GM19452 (cell line): ENCODE data around the gene DNMT3L.
"Not testable (repeated sequence)": the region's sequence is repeated elsewhere in the genome, so short reads cannot be mapped to it uniquely, and the experiment has no call there.

Experiments used
- ATAC-seq: cut with Tn5 transposase; IDR thresholded peaks from one replicate; pipeline ENCODE4 v1.9.1; 2021; ENCODE audit not compliant: unreplicated experiment

Gene DNMT3L

GRCh38 chr21:44249204-44250037 is 12.3 kb downstream of the DNMT3L start:
- ATAC-seq, result not testable (repeated sequence)

GRCh38 chr21:44247904-44248303 is 13.8 kb downstream of the DNMT3L start:
- not testable (repeated sequence) for ATAC-seq

DNA sequence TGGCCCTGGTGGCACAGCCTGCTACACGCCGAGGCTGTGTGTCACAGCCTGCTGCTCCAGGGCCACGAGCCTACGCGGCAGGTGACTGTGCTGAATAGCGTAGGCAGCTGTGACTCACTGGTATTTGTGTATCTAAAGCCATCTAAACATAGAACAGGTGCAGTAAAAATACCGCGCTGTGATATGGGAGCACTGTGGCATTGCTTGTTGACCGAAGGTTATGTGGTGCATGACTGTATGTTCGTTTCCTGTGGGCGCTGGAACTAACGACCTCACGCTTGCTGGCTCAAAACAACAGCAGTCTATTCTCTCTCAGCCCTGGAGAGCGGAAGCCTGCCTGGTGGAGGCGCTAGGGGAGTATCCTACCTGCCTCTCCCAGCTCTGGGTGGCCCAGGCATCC is 17.7 kb downstream of the DNMT3L start:
- peak; percentile 59 for ATAC-seq

GRCh38 chr21:44241281-44241680 is 20.4 kb downstream of the DNMT3L start:
- ATAC-seq, result peak; percentile 44

DNA sequence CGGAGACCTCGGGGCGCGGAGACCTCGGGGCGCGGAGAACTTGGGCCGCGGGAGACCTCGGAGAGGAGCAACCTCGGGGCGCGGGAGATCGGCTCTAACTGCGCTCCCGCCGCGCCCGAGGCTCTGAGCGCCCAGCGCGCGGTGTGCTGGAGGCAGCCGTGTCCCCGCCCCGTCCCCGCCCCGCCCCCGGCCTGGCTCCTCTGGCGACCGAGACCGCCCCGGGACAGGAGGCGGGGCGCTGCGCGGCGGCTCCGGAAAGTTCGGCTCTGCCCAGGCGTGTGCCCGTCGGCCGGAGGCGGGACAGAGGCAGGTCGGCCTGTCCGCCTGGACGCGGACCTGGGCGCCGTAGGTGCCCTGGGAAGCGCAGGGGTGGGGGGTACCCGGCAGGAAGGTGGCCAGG is 20.9 kb downstream of the DNMT3L start, which contains the start of gene ICOSLG:
TSS of gene ICOSLG (minus strand) at position 102 of the 400 bp plus-strand sequence. CDS start 126 bp downstream, outside the sequence.
- peak; percentile 39 for ATAC-seq

DNA sequence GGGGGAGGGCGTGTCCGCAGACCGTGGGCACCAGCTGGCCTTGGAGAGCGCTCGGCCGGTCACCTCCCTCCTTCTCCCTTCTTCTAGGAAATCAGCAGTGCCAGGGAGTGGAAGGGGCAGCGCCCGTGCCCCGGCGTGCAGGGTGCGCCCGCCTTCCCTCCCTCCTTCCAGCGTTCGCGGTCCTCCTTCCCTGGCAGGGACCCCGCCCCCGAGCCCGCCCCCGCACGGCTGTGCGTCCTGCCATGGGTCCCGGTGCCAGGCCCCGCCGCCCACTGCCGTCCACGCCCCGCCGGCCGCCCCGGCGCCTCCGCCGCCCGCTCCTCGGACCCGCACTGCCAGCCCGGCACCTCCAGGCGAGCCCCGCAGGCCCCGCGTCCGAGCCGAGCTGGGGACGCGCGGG is 21.3 kb downstream of the DNMT3L start:
- not testable (repeated sequence) for ATAC-seq

GRCh38 chr21:44229561-44229960 is 32.1 kb downstream of the DNMT3L start:
- ATAC-seq, result not testable (repeated sequence)

- ATAC-seq, result not testable (repeated sequence)
Measured at GRCh38 chr21:44228109-44228508, 33.6 kb downstream of the DNMT3L start.

DNA sequence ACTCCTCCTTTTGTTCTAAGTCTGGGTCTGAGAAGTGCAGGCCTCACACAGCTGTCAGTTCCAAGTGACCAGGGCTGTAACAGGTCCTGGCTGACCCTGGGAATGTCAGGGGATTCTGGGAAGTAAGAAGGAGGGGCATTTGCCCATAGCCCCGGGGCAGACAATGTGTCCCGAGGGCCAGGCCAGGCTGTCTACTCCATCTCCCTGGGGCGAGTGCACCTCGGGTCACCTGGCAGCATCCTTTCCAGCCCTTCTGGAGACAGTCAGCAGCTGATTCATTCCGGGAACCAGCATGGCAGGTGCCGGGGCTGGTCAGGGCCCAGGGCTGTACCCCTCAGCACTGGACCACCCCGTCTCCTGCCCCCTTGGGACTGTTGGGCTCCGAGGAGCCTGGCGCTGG is 34.1 kb downstream of the DNMT3L start:
- ATAC-seq, result not testable (repeated sequence)

GRCh38 chr21:44225605-44226004 is 36.1 kb downstream of the DNMT3L start:
- not testable (repeated sequence) for ATAC-seq

DNA sequence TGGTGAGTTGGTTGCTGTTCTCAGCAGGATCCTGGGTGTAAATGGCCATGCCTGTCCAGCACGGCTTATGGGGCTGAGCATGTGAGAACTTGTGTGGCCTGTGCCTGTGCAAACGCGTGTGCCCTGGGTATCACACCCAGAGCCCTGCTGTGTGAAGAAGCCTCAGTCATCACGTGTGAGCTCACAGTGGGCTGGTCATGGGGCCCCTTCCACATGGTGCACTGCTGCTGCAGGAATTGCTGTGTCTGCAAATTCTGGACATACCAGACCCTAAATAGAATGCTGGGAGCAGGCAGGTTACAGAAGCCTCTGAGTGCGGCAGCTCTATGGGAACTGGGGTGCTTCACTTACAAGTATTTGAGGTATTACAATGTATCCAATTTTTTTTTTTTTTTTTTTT is 38.4 kb downstream of the DNMT3L start:
- ATAC-seq, result not testable (repeated sequence)

DNA sequence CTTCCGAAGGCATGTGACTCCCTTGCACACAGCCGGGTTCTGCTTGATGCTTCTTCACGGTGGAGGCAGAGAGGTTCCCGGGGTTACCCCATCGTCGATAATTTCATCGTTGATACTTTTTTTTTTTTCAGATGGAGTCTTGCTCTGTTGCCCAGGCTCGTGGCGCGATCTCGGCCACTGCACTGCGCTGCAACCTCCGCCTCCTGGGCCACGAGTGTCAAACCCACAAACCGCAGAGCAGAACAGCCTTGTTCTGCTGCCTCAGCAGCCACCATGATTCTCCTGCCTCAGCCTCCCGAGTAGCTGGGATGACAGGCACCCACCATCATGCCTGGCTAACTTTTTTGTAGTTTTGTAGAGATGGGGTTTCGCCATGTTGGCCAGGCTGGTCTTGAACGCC is 41.0 kb downstream of the DNMT3L start:
- ATAC-seq, result not testable (repeated sequence)

GRCh38 chr21:44218461-44218860 is 43.2 kb downstream of the DNMT3L start:
- ATAC-seq, result not testable (repeated sequence)

DNA sequence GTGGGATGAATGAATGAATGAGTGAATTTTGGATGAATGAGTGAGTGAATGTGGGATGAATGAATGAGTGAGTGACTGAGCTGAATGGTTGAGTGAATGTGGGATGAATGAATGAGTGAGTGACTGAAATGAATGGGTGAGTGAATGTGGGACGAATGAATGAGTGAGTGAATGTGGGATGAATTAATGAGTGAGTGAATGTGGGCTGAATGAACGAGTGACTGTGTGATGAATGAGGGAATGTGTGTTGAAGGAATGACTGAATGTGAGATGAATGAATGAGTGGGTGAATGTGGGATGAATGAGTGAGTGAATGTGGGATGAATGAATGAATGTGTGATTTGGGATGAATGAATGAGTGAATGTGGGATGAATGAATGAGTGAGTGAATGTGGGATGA is 49.7 kb downstream of the DNMT3L start:
- ATAC-seq, result not testable (repeated sequence)

GRCh38 chr21:44211574-44211973 is 50.1 kb downstream of the DNMT3L start:
- not testable (repeated sequence) for ATAC-seq

GRCh38 chr21:44207860-44208646 is 53.6 kb downstream of the DNMT3L start:
- not testable (repeated sequence) for ATAC-seq

GRCh38 chr21:44206698-44207676 is 54.7 kb downstream of the DNMT3L start:
- ATAC-seq, result peak; percentile 69

DNA sequence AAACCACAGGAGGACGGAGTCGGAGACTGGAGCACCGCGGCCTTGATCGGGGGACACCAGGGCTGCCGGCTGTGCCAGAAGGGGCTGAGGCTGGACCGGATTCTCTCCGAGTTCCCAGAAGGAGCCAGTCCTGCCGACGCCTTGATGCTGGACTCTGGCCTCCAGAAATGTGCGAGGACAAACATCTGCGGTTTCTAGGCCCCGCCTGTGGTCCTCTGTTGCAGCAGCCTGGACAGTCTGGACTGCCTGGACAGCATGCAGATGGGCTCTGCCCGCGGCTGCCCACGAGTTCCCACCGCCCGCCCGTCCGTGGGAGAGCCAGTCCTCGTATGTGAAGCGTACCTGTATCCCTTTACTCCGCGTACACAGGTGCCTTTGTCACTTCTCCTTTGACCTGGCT is 55.5 kb downstream of the DNMT3L start:
- ATAC-seq, result not testable (repeated sequence)

DNA sequence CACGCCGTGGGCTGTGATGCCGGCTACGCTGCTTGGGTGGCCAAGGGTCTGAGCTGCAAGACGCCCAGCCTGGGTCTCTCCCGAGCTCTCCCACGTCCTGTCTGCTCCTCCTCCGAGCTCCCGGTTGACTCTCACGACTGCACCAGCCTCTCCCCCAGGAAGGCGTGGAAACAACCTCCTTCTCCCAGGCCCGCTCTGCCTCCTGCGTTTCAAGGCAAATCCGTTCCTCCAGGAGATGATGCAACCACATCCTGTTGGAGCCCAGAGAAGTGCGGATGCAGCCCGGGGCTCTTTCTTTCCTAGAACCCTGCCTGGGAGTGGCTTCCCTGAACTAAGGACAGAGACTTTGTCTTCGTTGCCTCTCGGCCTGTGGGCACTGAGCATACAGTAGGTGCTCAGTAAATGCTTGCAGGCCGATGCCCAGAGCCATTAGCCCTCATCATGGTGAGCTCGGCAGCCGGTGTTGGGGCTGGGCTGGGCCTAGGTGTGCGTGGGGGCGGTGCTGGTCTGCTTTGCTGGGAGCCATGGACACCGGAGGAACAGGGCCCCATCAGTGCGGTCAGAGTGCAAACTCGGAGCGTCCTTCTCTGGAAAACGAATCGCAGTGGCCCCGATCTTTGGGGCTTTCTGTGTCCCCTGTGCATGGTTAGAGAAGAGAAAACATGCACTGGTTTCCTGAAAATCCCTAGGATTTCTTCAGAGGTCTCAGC is 59.0 kb downstream of the DNMT3L start:
- not testable (repeated sequence) for ATAC-seq

DNA sequence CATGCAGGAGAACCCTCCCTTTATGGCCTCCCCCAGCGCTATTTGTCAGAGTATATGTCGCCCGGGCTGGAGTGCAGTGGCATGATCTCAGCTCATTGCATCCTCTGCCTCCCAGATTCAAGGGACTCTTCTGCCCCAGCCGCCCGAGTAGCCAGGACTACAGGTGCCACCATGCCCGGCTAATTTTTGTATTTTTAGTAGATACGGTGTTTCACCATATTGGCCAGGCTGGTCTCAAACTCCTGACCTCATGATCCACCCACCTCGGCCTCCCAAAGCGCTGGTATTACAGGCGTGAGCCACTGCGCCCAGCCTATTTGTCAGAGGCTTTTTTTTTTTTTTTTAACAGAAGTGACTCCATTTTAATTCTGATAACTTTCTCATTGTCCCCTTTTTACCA is 61.7 kb downstream of the DNMT3L start:
- not testable (repeated sequence) for ATAC-seq
